ENCODE results near the gene GFOD2.

GFOD2 gene

GRCh38 chr16:67657751-67658518 lies 61.2 kb downstream of the GFOD2 start:
- H3K36me3 ChIP-seq (ENCODE audit: control insufficient read depth, insufficient read depth, low read length), result peaks cover 4% of the 10 kb centered on the region
- peaks cover 11% of the 10 kb centered on the region for H3K4me1 ChIP-seq (ENCODE audit: control insufficient read depth, insufficient read depth, low read length)
- H3K27ac ChIP-seq (ENCODE audit: low read depth, low read length), result no peak overlapping the region
- no peak overlapping the region for H3K9ac ChIP-seq (ENCODE audit: low read length)
- H3K27me3 ChIP-seq (ENCODE audit: control insufficient read depth, insufficient read depth, low read length), result peaks cover 12% of the 10 kb centered on the region
- H3K4me3 ChIP-seq (ENCODE audit: low read length), result no peak overlapping the region

GRCh38 chr16:67657017-67657608 lies 62.0 kb downstream of the GFOD2 start:
- Histone ChIP-seq H3K4me1 (ENCODE audit: control insufficient read depth, insufficient read depth, low read length) (peaks cover 11% of the 10 kb centered on the region), H3K27me3 (ENCODE audit: control insufficient read depth, insufficient read depth, low read length) (peaks cover 14% of the 10 kb centered on the region), H3K4me3 (ENCODE audit: low read length) (no peak overlapping the region), H3K36me3 (ENCODE audit: control insufficient read depth, insufficient read depth, low read length) (peaks cover 4% of the 10 kb centered on the region), H3K27ac (ENCODE audit: low read depth, low read length) (no peak overlapping the region), H3K9ac (ENCODE audit: low read length) (no peak overlapping the region)

- Histone ChIP-seq H3K9ac (ENCODE audit: low read length) (no peak overlapping the region), H3K27me3 (ENCODE audit: control insufficient read depth, insufficient read depth, low read length) (peaks cover 19% of the 10 kb centered on the region), H3K4me1 (ENCODE audit: control insufficient read depth, insufficient read depth, low read length) (peaks cover 11% of the 10 kb centered on the region), H3K27ac (ENCODE audit: low read depth, low read length) (no peak overlapping the region), H3K4me3 (ENCODE audit: low read length) (no peak overlapping the region), H3K36me3 (ENCODE audit: control insufficient read depth, insufficient read depth, low read length) (peaks cover 4% of the 10 kb centered on the region)
Measured at GRCh38 chr16:67656344-67657016, 62.6 kb downstream of the GFOD2 start.

- H3K9ac ChIP-seq (ENCODE audit: low read length), result no peak overlapping the region
- H3K36me3 ChIP-seq (ENCODE audit: control insufficient read depth, insufficient read depth, low read length), result peaks cover 4% of the 10 kb centered on the region
- no peak overlapping the region for H3K27ac ChIP-seq (ENCODE audit: low read depth, low read length)
- no peak overlapping the region for H3K4me3 ChIP-seq (ENCODE audit: low read length)
- peaks cover 6% of the 10 kb centered on the region for H3K4me1 ChIP-seq (ENCODE audit: control insufficient read depth, insufficient read depth, low read length)
- peaks cover 19% of the 10 kb centered on the region for H3K27me3 ChIP-seq (ENCODE audit: control insufficient read depth, insufficient read depth, low read length)
Measured at GRCh38 chr16:67655363-67655762, 63.8 kb downstream of the GFOD2 start.

GRCh38 chr16:67654403-67654911 lies 64.7 kb downstream of the GFOD2 start:
- H3K4me1 ChIP-seq (ENCODE audit: control insufficient read depth, insufficient read depth, low read length), result peaks cover 6% of the 10 kb centered on the region
- H3K36me3 ChIP-seq (ENCODE audit: control insufficient read depth, insufficient read depth, low read length), result peaks cover 4% of the 10 kb centered on the region
- H3K27ac ChIP-seq (ENCODE audit: low read depth, low read length), result no peak overlapping the region
- H3K4me3 ChIP-seq (ENCODE audit: low read length), result no peak overlapping the region
- no peak overlapping the region for H3K9ac ChIP-seq (ENCODE audit: low read length)
- peaks cover 25% of the 10 kb centered on the region for H3K27me3 ChIP-seq (ENCODE audit: control insufficient read depth, insufficient read depth, low read length)

GRCh38 chr16:67653789-67654402 lies 65.2 kb downstream of the GFOD2 start:
- H3K27ac ChIP-seq (ENCODE audit: low read depth, low read length), result no peak overlapping the region
- H3K27me3 ChIP-seq (ENCODE audit: control insufficient read depth, insufficient read depth, low read length), result peaks cover 26% of the 10 kb centered on the region
- H3K36me3 ChIP-seq (ENCODE audit: control insufficient read depth, insufficient read depth, low read length), result peaks cover 4% of the 10 kb centered on the region
- no peak overlapping the region for H3K4me3 ChIP-seq (ENCODE audit: low read length)
- H3K4me1 ChIP-seq (ENCODE audit: control insufficient read depth, insufficient read depth, low read length), result peaks cover under 1% of the 10 kb centered on the region
- no peak overlapping the region for H3K9ac ChIP-seq (ENCODE audit: low read length)

GRCh38 chr16:67653128-67653788 lies 65.9 kb downstream of the GFOD2 start:
- Histone ChIP-seq H3K36me3 (ENCODE audit: control insufficient read depth, insufficient read depth, low read length) (peaks cover 4% of the 10 kb centered on the region), H3K4me1 (ENCODE audit: control insufficient read depth, insufficient read depth, low read length) (no peaks in the 10 kb centered on the region), H3K27ac (ENCODE audit: low read depth, low read length) (no peak overlapping the region), H3K9ac (ENCODE audit: low read length) (no peak overlapping the region), H3K27me3 (ENCODE audit: control insufficient read depth, insufficient read depth, low read length) (peaks cover 32% of the 10 kb centered on the region), H3K4me3 (ENCODE audit: low read length) (no peak overlapping the region)

GRCh38 chr16:67652578-67653127 lies 66.5 kb downstream of the GFOD2 start:
- peaks cover 38% of the 10 kb centered on the region for H3K27me3 ChIP-seq (ENCODE audit: control insufficient read depth, insufficient read depth, low read length)
- no peak overlapping the region for H3K4me3 ChIP-seq (ENCODE audit: low read length)

GRCh38 chr16:67651847-67652246 lies 67.3 kb downstream of the GFOD2 start:
- Histone ChIP-seq H3K27ac (ENCODE audit: low read depth, low read length) (no peak overlapping the region), H3K9ac (ENCODE audit: low read length) (no peak overlapping the region), H3K36me3 (ENCODE audit: control insufficient read depth, insufficient read depth, low read length) (peaks cover under 1% of the 10 kb centered on the region), H3K4me1 (ENCODE audit: control insufficient read depth, insufficient read depth, low read length) (no peaks in the 10 kb centered on the region), H3K4me3 (ENCODE audit: low read length) (no peak overlapping the region), H3K27me3 (ENCODE audit: control insufficient read depth, insufficient read depth, low read length) (peaks cover 40% of the 10 kb centered on the region)

More at GRCh38 chr16:67652578-67653127, 66.5 kb downstream of the GFOD2 start:
- Histone ChIP-seq H3K9ac (ENCODE audit: low read length) (no peak overlapping the region), H3K4me1 (ENCODE audit: control insufficient read depth, insufficient read depth, low read length) (no peaks in the 10 kb centered on the region), H3K36me3 (ENCODE audit: control insufficient read depth, insufficient read depth, low read length) (peaks cover 4% of the 10 kb centered on the region), H3K27ac (ENCODE audit: low read depth, low read length) (no peak overlapping the region)

- H3K9ac ChIP-seq (ENCODE audit: low read length), result no peak overlapping the region
- H3K4me1 ChIP-seq (ENCODE audit: control insufficient read depth, insufficient read depth, low read length), result no peaks in the 10 kb centered on the region
- H3K27me3 ChIP-seq (ENCODE audit: control insufficient read depth, insufficient read depth, low read length), result peaks cover 44% of the 10 kb centered on the region
- H3K27ac ChIP-seq (ENCODE audit: low read depth, low read length), result no peak overlapping the region
- H3K4me3 ChIP-seq (ENCODE audit: low read length), result no peak overlapping the region
- H3K36me3 ChIP-seq (ENCODE audit: control insufficient read depth, insufficient read depth, low read length), result no peaks in the 10 kb centered on the region
Measured at GRCh38 chr16:67651039-67651438, 68.1 kb downstream of the GFOD2 start.

GRCh38 chr16:67650023-67650422 lies 69.1 kb downstream of the GFOD2 start:
- Histone ChIP-seq H3K4me1 (ENCODE audit: control insufficient read depth, insufficient read depth, low read length) (no peaks in the 10 kb centered on the region), H3K27me3 (ENCODE audit: control insufficient read depth, insufficient read depth, low read length) (peaks cover 46% of the 10 kb centered on the region), H3K4me3 (ENCODE audit: low read length) (no peak overlapping the region), H3K36me3 (ENCODE audit: control insufficient read depth, insufficient read depth, low read length) (no peaks in the 10 kb centered on the region), H3K9ac (ENCODE audit: low read length) (no peak overlapping the region), H3K27ac (ENCODE audit: low read depth, low read length) (no peak overlapping the region)
